NB4 (cell line): ENCODE results near the gene TMEM86B.

Experiments used
- CTCF ChIP-seq: IDR thresholded peaks from one replicate; pipeline ENCODE4 v1.5.1; 2012; ENCODE audit warnings: low read depth, low read length
- MAX ChIP-seq: IDR thresholded peaks from 2 replicates; pipeline ENCODE4 v1.6.1; 2011; ENCODE audit warnings: low read depth, low read length

GRCh38 chr19:55232986-55233385 is 4.4 kb upstream of the TMEM86B start:
- TF ChIP-seq MAX (no peak), CTCF (no peak)
